Thymus (tissue), 11 donors: Measurements from ENCODE around the gene TNRC18. TPM values are rescaled to one million over a fixed set of nuclear protein-coding genes. Genes with fewer than 3 reads are reported as not detected.
"Not testable (repeated sequence)": the region's sequence is repeated elsewhere in the genome, so short reads cannot be mapped to it uniquely, and the experiment has no call there.

ENCODE experiments used
- DNase-seq, 9 donors: peaks; one replicate each; pipeline ENCODE4 v3.0.0-alpha.2; 2013; ENCODE audit warnings: low spot score in 9 of 9, low read depth in 6 of 9, missing footprints in 1 of 9
- H3K27ac ChIP-seq, 2 donors: one replicate each; pipeline ENCODE4 v1.5.1; 2013; ENCODE audit warnings: control low read depth in 1 of 2, low read depth in 1 of 2, low read length in 1 of 2, mild to moderate bottlenecking in 1 of 2, moderate library complexity in 1 of 2
- H3K27me3 ChIP-seq, 2 donors: one replicate each; pipeline ENCODE4 v1.5.1; 2013; ENCODE audit warnings: low read length in 1 of 2; ENCODE audit not compliant: control insufficient read depth in 2 of 2, insufficient read depth in 1 of 2
- H3K36me3 ChIP-seq, 2 donors: one replicate each; pipeline ENCODE4 v1.5.1; 2013; ENCODE audit warnings: low read length in 1 of 2, mild to moderate bottlenecking in 1 of 2, moderate library complexity in 1 of 2; ENCODE audit not compliant: control insufficient read depth in 2 of 2, insufficient read depth in 2 of 2
- H3K4me1 ChIP-seq, 2 donors: one replicate each; pipeline ENCODE4 v1.5.1; 2013; ENCODE audit warnings: low read length in 2 of 2; ENCODE audit not compliant: control insufficient read depth in 2 of 2, insufficient read depth in 2 of 2
- H3K4me3 ChIP-seq, 2 donors: one replicate each; pipeline ENCODE4 v1.5.1; 2013; ENCODE audit warnings: low read length in 2 of 2, control low read depth in 1 of 2, mild to moderate bottlenecking in 1 of 2
- H3K9me3 ChIP-seq, 2 donors: one replicate each; pipeline ENCODE4 v1.5.1; 2013; ENCODE audit warnings: low read length in 1 of 2, mild to moderate bottlenecking in 1 of 2; ENCODE audit not compliant: control insufficient read depth in 2 of 2, insufficient read depth in 1 of 2
- WGBS: extraction: QIAGEN DNeasy Blood & Tissue Kit; methylation state at CpG from one replicate; pipeline ENCODE4 v1.1.7; 2013; 5-methylcytosine and 5-hydroxymethylcytosine counted together
- polyA plus RNA-seq: library from polyadenylated mRNA; stranded (reverse); fragments of 200-250 nt; gene quantifications from one replicate; pipeline ENCODE4 v1.2.3, GENCODE V29; 2013
- total RNA-seq: library from RNA; stranded (reverse); fragments of 120-200 nt; gene quantifications from one replicate; pipeline ENCODE4 v1.2.4, GENCODE V29; 2013
- donor health status: healthy.

The TNRC18 gene
- total and polyA plus RNA-seq, 2 donors: 8.5 to 26.2 TPM

DNA sequence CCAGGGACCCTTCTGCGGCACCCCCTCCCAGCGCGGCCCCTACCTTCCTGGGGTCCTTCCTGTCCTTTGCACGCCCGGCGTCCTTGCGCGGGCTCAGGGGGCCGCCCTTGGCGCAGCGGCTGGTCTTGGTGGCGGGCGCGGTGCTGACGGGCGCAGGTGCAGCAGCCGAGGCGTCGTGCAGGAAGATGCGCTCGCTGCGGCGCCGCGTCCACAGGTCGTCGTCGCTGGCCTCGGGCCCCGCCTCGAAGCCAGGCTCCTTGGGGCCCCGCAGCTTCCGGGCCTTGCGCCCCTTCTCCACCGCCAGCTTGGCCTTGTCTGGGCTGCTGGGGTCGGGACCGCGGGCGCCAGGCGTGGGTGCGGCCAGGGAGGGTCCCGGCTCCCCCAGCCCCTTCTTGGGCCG is 91.1 kb downstream of the TNRC18 start:
- 98% methylated on average over 43 of the region's 43 CpGs for WGBS
- Histone ChIP-seq H3K27ac (no peak overlapping the region), H3K27me3 (peaks cover 3 to 22% of the 10 kb centered on the region in 2 donors), H3K4me3 (no peak overlapping the region), H3K4me1 (peaks cover 16 to 30% of the 10 kb centered on the region in 2 donors), H3K36me3 (peaks cover 26 to 46% of the 10 kb centered on the region in 2 donors), H3K9me3 (peaks cover 1 to 23% of the 10 kb centered on the region in 2 donors)
- DNase-seq: no peak

GRCh38 chr7:5330288-5330687 is 93.3 kb downstream of the TNRC18 start:
- DNase-seq: no peak
- Histone ChIP-seq H3K4me3 (no peak overlapping the region), H3K4me1 (peaks cover 19 to 34% of the 10 kb centered on the region in 2 donors), H3K27ac (no peak overlapping the region), H3K27me3 (peaks cover 3 to 22% of the 10 kb centered on the region in 2 donors), H3K36me3 (peaks cover 14 to 34% of the 10 kb centered on the region in 2 donors), H3K9me3 (peaks cover 1 to 2% of the 10 kb centered on the region in 2 donors)
- 99% methylated on average over 3 of the region's 3 CpGs for WGBS

GRCh38 chr7:5324961-5325360 is 98.7 kb downstream of the TNRC18 start:
- WGBS: 97% methylated on average over 10 of the region's 10 CpGs
- Histone ChIP-seq H3K27ac (no peak overlapping the region), H3K4me1 (peaks cover 5 to 10% of the 10 kb centered on the region in 2 donors), H3K9me3 (peaks cover 6 to 8% of the 10 kb centered on the region in 2 donors), H3K4me3 (no peak overlapping the region), H3K27me3 (peaks cover 3% of the 10 kb centered on the region in 2 donors), H3K36me3 (peaks cover 37 to 38% of the 10 kb centered on the region in 2 donors)
- no peak for DNase-seq

DNA sequence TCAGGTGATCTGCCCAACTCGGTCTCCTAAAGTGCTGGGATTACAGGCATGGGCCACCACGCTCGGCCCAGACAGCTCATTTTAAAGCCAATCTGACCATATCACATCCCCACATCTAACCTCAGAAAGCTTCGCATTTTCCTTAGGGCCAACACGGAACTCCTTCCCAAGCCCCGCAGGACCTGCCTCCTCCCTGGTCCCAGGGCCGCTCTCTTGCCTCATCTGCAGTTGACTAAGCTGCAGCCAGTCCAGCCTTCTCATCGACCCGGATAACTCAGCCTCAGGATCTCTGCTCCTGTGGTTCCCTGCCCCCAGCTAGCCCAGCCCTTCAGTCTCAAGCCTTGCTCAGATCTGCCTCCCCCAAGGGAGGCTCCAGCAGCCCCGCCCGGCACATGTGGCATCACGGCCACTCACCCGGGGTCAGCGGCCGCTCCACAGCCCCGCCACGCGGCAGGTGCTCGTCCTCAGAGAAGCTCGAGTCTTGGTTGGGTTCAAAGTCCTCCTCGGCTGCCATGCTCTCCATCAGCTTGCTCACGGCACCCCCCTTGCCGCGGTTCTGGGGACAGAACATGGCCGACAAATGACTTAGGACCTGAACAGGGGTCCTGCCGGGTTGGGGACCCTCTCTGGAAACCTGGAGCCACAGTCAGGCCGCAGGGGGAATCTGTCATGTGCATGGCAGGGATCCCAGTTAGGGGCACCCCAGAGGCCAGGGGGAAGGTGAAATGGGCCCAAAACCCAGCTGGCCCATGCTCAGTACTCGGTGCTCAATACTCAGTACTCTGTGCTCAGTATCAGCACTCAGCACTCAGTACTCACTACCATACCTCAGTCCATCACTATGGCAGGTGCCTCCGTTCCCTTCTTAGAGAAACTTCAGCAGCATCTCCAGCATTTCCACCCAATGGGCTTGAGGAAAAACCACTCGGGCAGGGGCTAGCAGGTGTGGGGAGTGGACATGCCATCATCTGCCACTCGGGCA is 99.5 kb downstream of the TNRC18 start:
- not testable (repeated sequence) for H3K27ac ChIP-seq, H3K27me3 ChIP-seq, DNase-seq, H3K4me3 ChIP-seq
- Histone ChIP-seq H3K9me3 (peaks cover 6 to 16% of the 10 kb centered on the region in 2 donors), H3K36me3 (peaks cover 35 to 36% of the 10 kb centered on the region in 2 donors), H3K4me1 (peaks cover 5 to 10% of the 10 kb centered on the region in 2 donors)
- WGBS: 96% methylated on average over 31 of the region's 31 CpGs

DNA sequence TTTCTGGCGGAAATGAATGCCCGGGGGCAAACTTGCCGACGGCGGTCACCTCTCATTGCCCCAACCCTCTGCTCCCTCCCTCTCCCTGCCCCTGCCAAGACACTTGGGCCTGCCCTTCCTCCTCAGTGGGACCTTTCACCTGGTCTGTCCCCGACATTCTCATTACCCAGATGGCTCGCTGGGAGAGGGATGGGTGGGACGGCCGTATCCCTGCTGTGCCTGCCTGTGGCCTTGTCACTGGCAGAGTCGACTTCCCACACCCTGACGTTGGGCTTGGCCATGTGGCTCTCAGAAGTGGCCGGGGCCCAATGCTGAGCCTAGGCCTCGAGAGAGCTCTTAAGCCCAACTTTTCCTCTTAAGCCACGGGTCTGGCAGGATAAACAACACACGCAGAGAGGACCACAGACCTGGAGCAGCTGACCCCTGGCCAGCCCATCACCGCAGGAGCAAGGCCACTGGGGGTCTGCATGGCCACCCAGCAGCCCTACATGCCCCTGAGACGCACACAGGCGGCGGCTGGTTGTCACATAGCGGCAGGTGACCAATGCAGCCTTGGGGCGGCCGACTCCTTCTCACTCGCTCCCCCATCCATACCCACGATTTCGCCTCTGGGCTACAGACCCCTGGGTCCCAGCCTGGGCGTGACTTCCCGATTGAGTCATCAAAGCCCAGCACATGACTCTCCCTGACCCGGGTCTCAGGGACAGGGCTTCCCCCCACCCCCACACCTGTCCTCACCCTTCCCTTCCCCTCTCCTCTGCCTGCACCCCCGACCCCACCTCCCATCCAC is 100.8 kb downstream of the TNRC18 start:
- H3K36me3 ChIP-seq: peaks cover 34 to 40% of the 10 kb centered on the region in 2 donors
- H3K27ac ChIP-seq: no peak overlapping the region
- no peaks in the 10 kb centered on the region for H3K27me3 ChIP-seq
- no peak overlapping the region for H3K4me3 ChIP-seq
- WGBS: 97% methylated on average over 29 of the region's 29 CpGs
- peaks cover 9 to 24% of the 10 kb centered on the region in 2 donors for H3K9me3 ChIP-seq
- no peak for DNase-seq
- H3K4me1 ChIP-seq: peaks cover 5 to 6% of the 10 kb centered on the region in 2 donors

GRCh38 chr7:5320802-5321396 is 102.7 kb downstream of the TNRC18 start:
- Histone ChIP-seq H3K36me3 (peaks cover 35 to 36% of the 10 kb centered on the region in 2 donors), H3K4me3 (no peak overlapping the region)
- 98% methylated on average over 33 of the region's 33 CpGs for WGBS

DNA sequence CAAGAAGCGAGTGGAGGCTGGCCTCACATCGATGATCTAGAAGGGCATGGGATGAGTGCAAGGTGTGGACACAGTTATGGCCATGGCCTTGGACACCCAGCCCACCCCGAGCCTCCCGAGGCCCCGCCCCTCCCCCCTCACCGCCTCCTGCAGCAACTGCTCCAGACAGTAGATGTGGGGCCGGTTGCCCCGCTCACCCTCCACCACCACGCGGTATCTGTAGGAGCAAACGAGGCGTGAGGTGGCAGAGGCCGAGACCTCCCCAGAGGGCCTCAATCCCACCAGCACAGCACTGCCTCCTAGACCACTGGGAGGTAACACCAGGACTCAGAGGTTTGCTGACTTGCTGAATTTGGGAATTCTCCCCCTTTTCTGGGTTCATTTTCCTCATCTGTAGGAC is 103.2 kb downstream of the TNRC18 start:
- WGBS: 97% methylated on average over 13 of the region's 13 CpGs
- no peak for DNase-seq
- Histone ChIP-seq H3K27me3 (no peaks in the 10 kb centered on the region), H3K4me3 (no peak overlapping the region), H3K4me1 (no peaks in the 10 kb centered on the region), H3K36me3 (peaks cover 38 to 40% of the 10 kb centered on the region in 2 donors), H3K9me3 (peaks cover 9 to 24% of the 10 kb centered on the region in 2 donors), H3K27ac (no peak overlapping the region)

More at GRCh38 chr7:5320802-5321396, 102.7 kb downstream of the TNRC18 start:
- no peak for DNase-seq
- Histone ChIP-seq H3K4me1 (no peaks in the 10 kb centered on the region), H3K27ac (no peak overlapping the region), H3K27me3 (no peaks in the 10 kb centered on the region), H3K9me3 (peaks cover 9 to 24% of the 10 kb centered on the region in 2 donors)

DNA sequence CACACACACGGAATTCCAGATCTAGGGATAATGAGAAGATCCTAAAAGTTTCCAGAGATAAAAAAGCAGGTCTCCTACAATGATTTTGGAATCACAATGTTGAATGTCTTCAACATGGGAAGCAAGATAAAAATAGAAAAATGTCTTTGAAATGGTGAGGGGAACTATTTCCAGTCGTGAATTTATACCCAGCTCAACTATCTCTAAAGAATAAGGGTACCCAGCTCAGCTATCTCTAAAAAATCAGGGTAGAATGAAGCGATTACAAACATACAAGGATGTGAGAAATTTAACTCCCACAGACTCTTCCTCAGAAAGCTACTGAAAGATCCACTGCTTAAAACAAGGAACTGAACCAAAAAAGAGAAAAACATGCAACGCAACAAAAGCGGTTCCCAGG is 105.0 kb downstream of the TNRC18 start:
- Histone ChIP-seq H3K9me3 (peaks cover 9 to 24% of the 10 kb centered on the region in 2 donors), H3K36me3 (peaks cover 36 to 41% of the 10 kb centered on the region in 2 donors)
- not testable (repeated sequence) for H3K27me3 ChIP-seq, H3K27ac ChIP-seq, DNase-seq, H3K4me3 ChIP-seq, H3K4me1 ChIP-seq
- WGBS: over 99% methylated on average over 5 of the region's 5 CpGs
